ENCODE results near the gene FREM1. TPM values are rescaled to one million over a fixed set of nuclear protein-coding genes. Genes with fewer than 3 reads are reported as not detected.

Gene FREM1
- total and polyA plus RNA-seq, 2 experiments from 2014 or later = 0.78 to 3.1 TPM

- no peaks in the 10 kb centered on the region for H3K36me3 ChIP-seq (ENCODE audit: insufficient read depth)
- H3F3A ChIP-seq (replicated peaks; ENCODE audit: low read depth) = no peaks in the 10 kb centered on the region
- Mint-ChIP-seq H3K27me3 (ENCODE audit: insufficient read depth, low read depth, poor library complexity) (peaks cover 4% of the 10 kb centered on the region), H3K9me3 (no peaks in the 10 kb centered on the region; the same call in 2 of the 3 replicates), H3K27ac (no peak overlapping the region), H3K4me3 (no peak overlapping the region), H3K36me3 (ENCODE audit: low read depth) (no peaks in the 10 kb centered on the region), H3K4me1 (peaks cover 20% of the 10 kb centered on the region)
- H3K9me2 ChIP-seq (ENCODE audit: insufficient read depth) = no peaks in the 10 kb centered on the region
- no peak for ATAC-seq
- H2AFZ ChIP-seq = no peak overlapping the region
- no peak overlapping the region for H3K4me2 ChIP-seq
- H3K27ac ChIP-seq (ENCODE audit: low read depth) = no peak overlapping the region
- H4K20me1 ChIP-seq (replicated peaks; ENCODE audit: insufficient read depth) = no peaks in the 10 kb centered on the region
- no peaks in the 10 kb centered on the region for H3K27me3 ChIP-seq (ENCODE audit: insufficient read depth)
- peaks cover 10% of the 10 kb centered on the region; the same call in 1 of the 2 replicates for H3K4me1 ChIP-seq (ENCODE audit: insufficient read depth)
- no peak for DNase-seq (ENCODE audit: low spot score)
- H3K4me3 ChIP-seq = no peak overlapping the region
- no peaks in the 10 kb centered on the region for H3K79me2 ChIP-seq (replicated peaks; ENCODE audit: insufficient read depth)
- TF ChIP-seq ETS1 (IDR thresholded peaks at IDR 0.05) (no peak), ZNF114 (CRISPR knock-in tag; IDR thresholded peaks at IDR 0.05) (no peak)
These were observed 159.4 kb downstream of the FREM1 start for GRCh38 chr9:14750821-14751220.

GRCh38 chr9:14749741-14750211 is 160.5 kb downstream of the FREM1 start:
- Histone ChIP-seq H2AFZ (peak overlapping the region; percentile 77), H3K36me3 (ENCODE audit: insufficient read depth) (no peaks in the 10 kb centered on the region), H3F3A (replicated peaks; ENCODE audit: low read depth) (no peaks in the 10 kb centered on the region), H3K4me2 (peak overlapping the region; percentile 18; the same call in 1 of the 2 replicates), H3K79me2 (replicated peaks; ENCODE audit: insufficient read depth) (no peaks in the 10 kb centered on the region), H3K27ac (ENCODE audit: low read depth) (no peak overlapping the region), H3K9me2 (ENCODE audit: insufficient read depth) (no peaks in the 10 kb centered on the region), H3K4me3 (no peak overlapping the region), H3K4me1 (ENCODE audit: insufficient read depth) (peaks cover 10% of the 10 kb centered on the region; the same call in 1 of the 2 replicates), H4K20me1 (replicated peaks; ENCODE audit: insufficient read depth) (no peaks in the 10 kb centered on the region), H3K27me3 (ENCODE audit: insufficient read depth) (no peaks in the 10 kb centered on the region)
- peak; percentile 17 for DNase-seq (ENCODE audit: low spot score)
- Mint-ChIP-seq H3K36me3 (ENCODE audit: low read depth) (no peaks in the 10 kb centered on the region), H3K4me3 (no peak overlapping the region), H3K9me3 (no peaks in the 10 kb centered on the region; the same call in 2 of the 3 replicates), H3K27me3 (ENCODE audit: insufficient read depth, low read depth, poor library complexity) (peaks cover 4% of the 10 kb centered on the region), H3K4me1 (peaks cover 20% of the 10 kb centered on the region), H3K27ac (peak overlapping the region; percentile 29; the same call in 1 of the 2 replicates)
- ATAC-seq = peak; percentile 30; the same call in 2 of the 3 replicates
- TF ChIP-seq NANOG (IDR thresholded peaks at IDR 0.05; ENCODE audit: borderline replicate concordance) (no peak), CREB1 (CRISPR knock-in tag; IDR thresholded peaks at IDR 0.05; ENCODE audit: low read depth) (no peak), CTCF (conservative IDR thresholded peaks at IDR 0.05; ENCODE audit: low read depth in 2 of 2) (no peak), ZNF331 (CRISPR knock-in tag; IDR thresholded peaks at IDR 0.05; ENCODE audit: low read depth) (no peak), ZNF462 (CRISPR knock-in tag; IDR thresholded peaks at IDR 0.05) (no peak), JUNB (IDR thresholded peaks at IDR 0.05; ENCODE audit: unreplicated experiment) (no peak), EZH2phosphoT487 (IDR thresholded peaks at IDR 0.05; ENCODE audit: unreplicated experiment) (no peak), EZH2 (IDR thresholded peaks at IDR 0.05; ENCODE audit: low read depth, unreplicated experiment) (no peak)
